HCT116 (cell line): ENCODE measurements around the gene GSG1L. TPM values are rescaled to one million over a fixed set of nuclear protein-coding genes. Genes with fewer than 3 reads are reported as not detected.

Experiments used
- ATAC-seq: fragments of 200-7000 bp; cut with Tn5 transposase; 2 replicates; pipeline ENCODE4 v1.9.1; 2020; ENCODE audit warnings: mild to moderate bottlenecking, moderate library complexity
- BruUV-seq: library from RNA; stranded (reverse); fragments of 400-500 nt; replicated peaks from 2 replicates; lab custom pipeline; 2021; lab: Mats Ljungman, UMichigan
- CTCF ChIA-PET: fragments of 300-600 bp; sonication (Branson Sonifier 250); formaldehyde crosslinking; loops from one replicate; lab custom pipeline; 2021; ENCODE audit warnings: antibody characterized with exemption; lab: Charles Lee
- POLR2A ChIA-PET: fragments of 300-600, 350-600 bp; sonication (Branson Sonifier 250); formaldehyde crosslinking; loops from one replicate; lab custom pipeline; 2021; ENCODE audit warnings: antibody characterized with exemption; lab: Charles Lee
- RAD21 ChIA-PET, 2 experiments: fragments of 300-600 bp; sonication (Branson Sonifier 250); formaldehyde crosslinking; loops; one replicate each; lab custom pipeline; 2023; ENCODE audit warnings: low total read pairs in 2 of 2; ENCODE audit not compliant: uncharacterized antibody in 2 of 2, unreplicated experiment in 2 of 2, low non-redundant PET in 1 of 2; lab: Charles Lee
- DNase-seq: peaks from one replicate; pipeline ENCODE4 v3.0.0-alpha.2; 2010; ENCODE audit warnings: low read depth, low spot score
- H2AFZ ChIP-seq: fragments of 200-600 bp; shearing (Covaris generic), sonication (generic); 2 replicates; pipeline ENCODE4 v1.6.1; 2017; ENCODE audit warnings: low read depth, mixed run types, mixed read lengths, antibody characterized with exemption, low read length; ENCODE audit not compliant: poor library complexity, severe bottlenecking
- H3K27ac ChIP-seq: 2 replicates; pipeline ENCODE4 v1.5.1; 2012; ENCODE audit warnings: low read depth, low read length
- H3K27me3 ChIP-seq: fragments of 200-600 bp; sonication (generic); 2 replicates; pipeline ENCODE4 v1.6.1; 2016; ENCODE audit warnings: mixed run types, low read length, mixed read lengths; ENCODE audit not compliant: insufficient read depth
- H3K36me3 ChIP-seq, 2 experiments: fragments of 200-500 bp in 1 of 2; fragments of 200-600 bp in 1 of 2; sonication (Bioruptor generic) in 1 of 2; sonication (generic) in 1 of 2; 2 replicates each; pipeline versions ENCODE4 v1.5.1 to v1.6.1; 2014 to 2016; ENCODE audit warnings: low read length in 2 of 2, inconsistent platforms in 1 of 2, mixed read lengths in 1 of 2, mixed run types in 1 of 2; ENCODE audit not compliant: insufficient read depth in 2 of 2, control insufficient read depth in 1 of 2
- H3K4me1 ChIP-seq, 2 experiments: fragments of 200-600 bp in 1 of 2; sonication (generic) in 1 of 2; 2 replicates each; pipeline versions ENCODE4 v1.5.1 to v1.6.1; 2012 to 2017; ENCODE audit warnings: low read length in 2 of 2, inconsistent platforms in 1 of 2, mild to moderate bottlenecking in 1 of 2, mixed read lengths in 1 of 2, mixed run types in 1 of 2, moderate library complexity in 1 of 2; ENCODE audit not compliant: insufficient read depth in 2 of 2, control insufficient read depth in 1 of 2
- H3K4me2 ChIP-seq: fragments of 200-600 bp; sonication (generic); 2 replicates; pipeline ENCODE4 v1.6.1; 2017; ENCODE audit warnings: mixed run types, low read length, mixed read lengths
- H3K4me3 ChIP-seq, 2 experiments: fragments of 200-600 bp in 1 of 2; sonication (generic) in 1 of 2; replicated peaks in 1 of 2; 2 replicates each; pipeline ENCODE4 v1.5.1; 2011 to 2016; ENCODE audit warnings: low read length in 2 of 2, control low read depth in 1 of 2, low read depth in 1 of 2, mild to moderate bottlenecking in 1 of 2, mixed read lengths in 1 of 2, mixed run types in 1 of 2
- H3K79me2 ChIP-seq: fragments of 200-600 bp; sonication (generic); 2 replicates; pipeline ENCODE4 v1.6.1; 2017; ENCODE audit warnings: mild to moderate bottlenecking, mixed run types, low read length, moderate library complexity, mixed read lengths; ENCODE audit not compliant: insufficient read depth
- H3K9ac ChIP-seq: fragments of 200-600 bp; sonication (generic); 2 replicates; pipeline ENCODE4 v1.6.1; 2016; ENCODE audit warnings: low read length, mixed read lengths
- H3K9me2 ChIP-seq: fragments of 200-600 bp; sonication (generic), shearing (Covaris generic); 2 replicates; pipeline ENCODE4 v1.6.1; 2017; ENCODE audit warnings: mixed run types, mild to moderate bottlenecking, moderate library complexity; ENCODE audit not compliant: insufficient read depth
- H3K9me3 ChIP-seq, 2 experiments: fragments of 200-500 bp in 1 of 2; fragments of 200-600 bp in 1 of 2; sonication (Bioruptor generic) in 1 of 2; sonication (generic) in 1 of 2; 2 replicates each; pipeline ENCODE4 v1.6.1; 2014 to 2017; ENCODE audit warnings: low read length in 2 of 2, mixed read lengths in 2 of 2, inconsistent platforms in 1 of 2, low read depth in 1 of 2, mild to moderate bottlenecking in 1 of 2, mixed run types in 1 of 2, moderate library complexity in 1 of 2; ENCODE audit not compliant: control insufficient read depth in 1 of 2, insufficient read depth in 1 of 2
- H4K20me1 ChIP-seq: fragments of 200-600 bp; sonication (generic), shearing (Covaris generic); 2 replicates; pipeline ENCODE4 v1.6.1; 2017; ENCODE audit warnings: mixed run types, mild to moderate bottlenecking, moderate library complexity; ENCODE audit not compliant: insufficient read depth
- CEBPB ChIP-seq: IDR thresholded peaks from 2 replicates; pipeline ENCODE4 v1.6.1; 2012; ENCODE audit warnings: low read depth
- RAD21 ChIP-seq: IDR thresholded peaks from 2 replicates; pipeline ENCODE4 v1.6.1; 2012; ENCODE audit warnings: low read depth, mild to moderate bottlenecking
- TCF7L2 ChIP-seq: IDR thresholded peaks from 2 replicates; pipeline ENCODE4 v1.7.0; 2011; ENCODE audit warnings: borderline replicate concordance, inconsistent platforms; ENCODE audit not compliant: insufficient read depth, insufficient read length; ENCODE audit errors: extremely low read depth
- ZNF274 ChIP-seq: fragments of 200-500 bp; sonication (Bioruptor generic); IDR thresholded peaks from 2 replicates; pipeline ENCODE4 v1.6.1; 2014; ENCODE audit warnings: mild to moderate bottlenecking, low read depth, low read length, inconsistent platforms
- intact Hi-C: fragments of 100-400 bp; cut with micrococcal nuclease; formaldehyde crosslinking; loops from 2 replicates; pipeline ENCODE4 v1.10.0; 2022
- total RNA-seq: library from RNA; stranded (reverse); gene quantifications from one replicate; pipeline ENCODE4 v1.2.1, GENCODE V29; 2021; ENCODE audit not compliant: unreplicated experiment
- TF ChIP-seq, protein P1 (sequence below): IDR thresholded peaks from 2 replicates; pipeline ENCODE4 v1.6.1; 2012
- TF ChIP-seq, protein P2 (sequence below), 3 experiments: fragments of 200-600 bp in 1 of 3; sonication (generic) in 1 of 3; IDR thresholded peaks in 2 of 3; conservative IDR thresholded peaks in 1 of 3; 2 replicates each; pipeline ENCODE4 v1.5.1; 2012 to 2017; ENCODE audit warnings: low read depth in 2 of 3, low read length in 2 of 3, antibody characterized with exemption in 1 of 3, borderline replicate concordance in 1 of 3, control low read depth in 1 of 3, mild to moderate bottlenecking in 1 of 3, mixed read lengths in 1 of 3, mixed run types in 1 of 3, moderate library complexity in 1 of 3; ENCODE audit not compliant: insufficient read depth in 1 of 3
- TF ChIP-seq, protein P3 (sequence below): IDR thresholded peaks from 2 replicates; pipeline ENCODE4 v1.6.1; 2012
- TF ChIP-seq, protein P4 (sequence below): IDR thresholded peaks from 2 replicates; pipeline ENCODE4 v1.6.1; 2011; ENCODE audit warnings: mild to moderate bottlenecking, low read length, moderate library complexity; ENCODE audit not compliant: insufficient replicate concordance; ENCODE audit errors: extremely low read depth

GSG1L gene
- total RNA-seq, 1 experiment from 2014 or later: not detected

DNA sequence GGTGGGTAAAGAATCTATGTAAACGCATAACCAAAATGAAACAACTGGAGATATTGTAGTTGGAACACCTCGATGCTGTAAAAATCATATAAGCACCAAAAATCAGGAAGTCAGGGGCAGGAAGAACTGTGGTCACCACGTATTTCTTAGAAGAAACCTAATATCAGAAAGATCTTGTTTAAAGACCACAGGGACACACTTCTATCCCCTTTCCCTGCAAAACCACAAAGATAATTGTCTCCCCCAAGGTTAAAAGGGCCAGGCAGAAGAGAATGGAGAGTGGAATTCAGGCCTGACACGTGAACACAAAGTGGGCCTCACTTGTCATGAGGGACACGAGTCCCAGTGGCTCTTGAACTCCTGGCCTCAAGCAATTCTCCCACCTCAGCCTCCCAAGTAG is 68.1 kb downstream of the GSG1L start:
- POLR2A ChIA-PET: no interaction called here
- no peak overlapping the region for H3K4me2 ChIP-seq
- no peak overlapping the region for H2AFZ ChIP-seq
- no peaks in the 10 kb centered on the region for H3K4me1 ChIP-seq
- peaks cover 0 to 4% of the 10 kb centered on the region in 2 experiments; a peak in 2 of 4 replicates for H3K9me3 ChIP-seq
- TF ChIP-seq, protein P1, sequence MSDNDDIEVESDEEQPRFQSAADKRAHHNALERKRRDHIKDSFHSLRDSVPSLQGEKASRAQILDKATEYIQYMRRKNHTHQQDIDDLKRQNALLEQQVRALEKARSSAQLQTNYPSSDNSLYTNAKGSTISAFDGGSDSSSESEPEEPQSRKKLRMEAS: no peak
- TF ChIP-seq, protein P2, sequence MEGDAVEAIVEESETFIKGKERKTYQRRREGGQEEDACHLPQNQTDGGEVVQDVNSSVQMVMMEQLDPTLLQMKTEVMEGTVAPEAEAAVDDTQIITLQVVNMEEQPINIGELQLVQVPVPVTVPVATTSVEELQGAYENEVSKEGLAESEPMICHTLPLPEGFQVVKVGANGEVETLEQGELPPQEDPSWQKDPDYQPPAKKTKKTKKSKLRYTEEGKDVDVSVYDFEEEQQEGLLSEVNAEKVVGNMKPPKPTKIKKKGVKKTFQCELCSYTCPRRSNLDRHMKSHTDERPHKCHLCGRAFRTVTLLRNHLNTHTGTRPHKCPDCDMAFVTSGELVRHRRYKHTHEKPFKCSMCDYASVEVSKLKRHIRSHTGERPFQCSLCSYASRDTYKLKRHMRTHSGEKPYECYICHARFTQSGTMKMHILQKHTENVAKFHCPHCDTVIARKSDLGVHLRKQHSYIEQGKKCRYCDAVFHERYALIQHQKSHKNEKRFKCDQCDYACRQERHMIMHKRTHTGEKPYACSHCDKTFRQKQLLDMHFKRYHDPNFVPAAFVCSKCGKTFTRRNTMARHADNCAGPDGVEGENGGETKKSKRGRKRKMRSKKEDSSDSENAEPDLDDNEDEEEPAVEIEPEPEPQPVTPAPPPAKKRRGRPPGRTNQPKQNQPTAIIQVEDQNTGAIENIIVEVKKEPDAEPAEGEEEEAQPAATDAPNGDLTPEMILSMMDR (IDR thresholded peaks at IDR 0.05 in 2 of 3, conservative IDR thresholded peaks at IDR 0.05 in 1 of 3; ENCODE audit: borderline replicate concordance in 1 of 3, insufficient read depth in 1 of 3, low read depth in 2 of 3, low read length in 2 of 3): no peak
- TF ChIP-seq, protein P3, sequence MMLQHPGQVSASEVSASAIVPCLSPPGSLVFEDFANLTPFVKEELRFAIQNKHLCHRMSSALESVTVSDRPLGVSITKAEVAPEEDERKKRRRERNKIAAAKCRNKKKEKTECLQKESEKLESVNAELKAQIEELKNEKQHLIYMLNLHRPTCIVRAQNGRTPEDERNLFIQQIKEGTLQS: no peak
- TF ChIP-seq RAD21: no peak
- no peak for TF ChIP-seq ZNF274
- no peak for TF ChIP-seq CEBPB
- no peak for TF ChIP-seq TCF7L2
- TF ChIP-seq, protein P4, sequence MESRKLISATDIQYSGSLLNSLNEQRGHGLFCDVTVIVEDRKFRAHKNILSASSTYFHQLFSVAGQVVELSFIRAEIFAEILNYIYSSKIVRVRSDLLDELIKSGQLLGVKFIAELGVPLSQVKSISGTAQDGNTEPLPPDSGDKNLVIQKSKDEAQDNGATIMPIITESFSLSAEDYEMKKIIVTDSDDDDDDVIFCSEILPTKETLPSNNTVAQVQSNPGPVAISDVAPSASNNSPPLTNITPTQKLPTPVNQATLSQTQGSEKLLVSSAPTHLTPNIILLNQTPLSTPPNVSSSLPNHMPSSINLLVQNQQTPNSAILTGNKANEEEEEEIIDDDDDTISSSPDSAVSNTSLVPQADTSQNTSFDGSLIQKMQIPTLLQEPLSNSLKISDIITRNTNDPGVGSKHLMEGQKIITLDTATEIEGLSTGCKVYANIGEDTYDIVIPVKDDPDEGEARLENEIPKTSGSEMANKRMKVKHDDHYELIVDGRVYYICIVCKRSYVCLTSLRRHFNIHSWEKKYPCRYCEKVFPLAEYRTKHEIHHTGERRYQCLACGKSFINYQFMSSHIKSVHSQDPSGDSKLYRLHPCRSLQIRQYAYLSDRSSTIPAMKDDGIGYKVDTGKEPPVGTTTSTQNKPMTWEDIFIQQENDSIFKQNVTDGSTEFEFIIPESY: no peak
- no TSS peak for BruUV-seq
- no peak overlapping the region for H3K4me3 ChIP-seq
- CTCF ChIA-PET: no interaction called here
- no peak overlapping the region for H3K9ac ChIP-seq
- no peak overlapping the region for H3K27ac ChIP-seq
- H4K20me1 ChIP-seq: no peaks in the 10 kb centered on the region
- no peaks in the 10 kb centered on the region for H3K36me3 ChIP-seq
- DNase-seq (no peak), ATAC-seq (no peak)
- RAD21 ChIA-PET: no interaction called here
- H3K27me3 ChIP-seq: no peaks in the 10 kb centered on the region
- no peaks in the 10 kb centered on the region for H3K79me2 ChIP-seq
- intact Hi-C loops: no loop called here
- no peaks in the 10 kb centered on the region for H3K9me2 ChIP-seq
